ENCODE results near the gene CDC25C.

CDC25C gene

DNA sequence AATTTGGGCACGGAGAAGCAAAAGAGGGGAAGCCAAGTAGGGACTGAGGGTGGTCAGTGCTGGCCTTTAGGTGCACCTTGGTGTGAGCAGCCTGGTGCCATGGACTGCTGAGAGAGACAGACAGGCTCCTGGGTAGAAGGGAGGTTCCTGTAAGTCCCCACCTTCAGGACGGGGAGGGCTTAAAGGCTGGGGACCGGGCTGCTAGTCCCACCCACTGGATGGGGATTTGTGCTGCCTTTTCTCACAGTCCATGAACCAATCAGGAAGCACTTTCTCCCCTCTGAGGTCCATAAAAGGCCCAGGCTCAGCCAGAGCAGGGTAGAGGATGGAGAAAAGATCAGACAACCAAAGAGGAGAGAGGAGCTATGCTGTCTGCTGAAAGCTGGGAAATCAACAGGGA, 15.2 kb downstream of the CDC25C start:
- Histone ChIP-seq H3K36me3 (ENCODE audit: control insufficient read depth, insufficient read depth, low read length) (peaks cover 8% of the 10 kb centered on the region), H3K4me3 (replicated peaks; ENCODE audit: low read depth, low read length) (no peak overlapping the region), H3K27me3 (replicated peaks; ENCODE audit: control insufficient read depth, insufficient read depth, low read length) (no peaks in the 10 kb centered on the region)
- TF ChIP-seq CTCF (IDR thresholded peaks at IDR 0.05; ENCODE audit: insufficient read depth, low read length, poor library complexity, severe bottlenecking): no peak
- DNase-seq (ENCODE audit: extremely low read depth, insufficient read length): no peak

DNA sequence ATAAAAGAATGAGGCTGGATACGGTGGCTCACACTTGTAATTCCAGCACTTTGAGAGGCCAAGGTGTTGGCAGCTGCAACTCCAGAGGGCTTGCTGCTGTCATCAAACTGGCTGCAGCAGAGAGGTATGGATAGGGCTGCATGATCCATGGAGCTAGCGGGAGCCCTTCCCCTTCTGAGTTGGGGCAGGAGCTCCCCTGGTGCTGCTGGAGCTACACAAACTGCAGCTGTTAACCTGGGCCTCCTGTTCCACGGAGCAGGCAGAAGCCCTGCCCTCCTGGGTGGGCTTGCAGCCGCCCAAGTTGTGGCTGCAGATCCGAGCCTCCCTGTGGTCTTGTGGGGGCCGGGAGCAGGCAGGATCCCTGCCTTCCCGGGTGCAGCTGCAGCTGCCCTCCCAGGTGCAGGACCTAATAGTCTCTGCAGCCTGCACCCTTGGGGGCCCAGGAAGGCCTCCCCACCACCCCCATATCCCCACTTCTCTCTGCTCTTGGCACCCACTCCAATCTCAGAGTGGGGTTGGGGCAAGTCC, 15.8 kb downstream of the CDC25C start:
- no peaks in the 10 kb centered on the region for H3K27me3 ChIP-seq (replicated peaks; ENCODE audit: control insufficient read depth, insufficient read depth, low read length)
- no peak for DNase-seq (ENCODE audit: extremely low read depth, insufficient read length)
- peaks cover 8% of the 10 kb centered on the region for H3K36me3 ChIP-seq (ENCODE audit: control insufficient read depth, insufficient read depth, low read length)
- no peak for TF ChIP-seq CTCF (IDR thresholded peaks at IDR 0.05; ENCODE audit: insufficient read depth, low read length, poor library complexity, severe bottlenecking)
- H3K4me3 ChIP-seq (replicated peaks; ENCODE audit: low read depth, low read length): no peak overlapping the region

DNA sequence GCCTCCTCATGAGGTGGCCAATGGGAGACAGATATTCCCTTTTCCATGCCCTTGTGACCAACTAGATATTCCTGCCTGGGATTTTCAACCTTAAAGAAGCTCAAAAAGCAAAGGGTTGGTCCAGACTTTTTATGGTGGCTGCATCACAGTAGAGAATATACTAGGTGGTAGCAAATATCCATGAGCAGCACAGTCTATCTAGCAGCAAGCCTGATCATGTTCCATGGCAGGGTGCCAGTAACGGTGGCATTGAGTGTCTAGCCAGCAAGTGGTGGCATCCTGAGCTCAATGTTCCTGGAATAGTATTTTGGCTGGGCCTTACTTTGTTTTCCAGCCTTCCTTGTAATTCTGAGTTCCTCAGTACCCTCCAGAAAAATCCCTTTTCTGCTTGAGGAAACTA, 25.8 kb downstream of the CDC25C start:
- no peak overlapping the region for H3K4me3 ChIP-seq (replicated peaks; ENCODE audit: low read depth, low read length)
- no peaks in the 10 kb centered on the region for H3K36me3 ChIP-seq (ENCODE audit: control insufficient read depth, insufficient read depth, low read length)
- no peak for DNase-seq (ENCODE audit: extremely low read depth, insufficient read length)
- H3K27me3 ChIP-seq (replicated peaks; ENCODE audit: control insufficient read depth, insufficient read depth, low read length): no peaks in the 10 kb centered on the region
- TF ChIP-seq CTCF (IDR thresholded peaks at IDR 0.05; ENCODE audit: insufficient read depth, low read length, poor library complexity, severe bottlenecking): no peak

GRCh38 chr5:138303372-138303771, 28.2 kb downstream of the CDC25C start:
- Histone ChIP-seq H3K4me3 (replicated peaks; ENCODE audit: low read depth, low read length) (no peak overlapping the region), H3K36me3 (ENCODE audit: control insufficient read depth, insufficient read depth, low read length) (no peaks in the 10 kb centered on the region), H3K27me3 (replicated peaks; ENCODE audit: control insufficient read depth, insufficient read depth, low read length) (no peaks in the 10 kb centered on the region)
- DNase-seq (ENCODE audit: extremely low read depth, insufficient read length): no peak
- TF ChIP-seq CTCF (IDR thresholded peaks at IDR 0.05; ENCODE audit: insufficient read depth, low read length, poor library complexity, severe bottlenecking): no peak

DNA sequence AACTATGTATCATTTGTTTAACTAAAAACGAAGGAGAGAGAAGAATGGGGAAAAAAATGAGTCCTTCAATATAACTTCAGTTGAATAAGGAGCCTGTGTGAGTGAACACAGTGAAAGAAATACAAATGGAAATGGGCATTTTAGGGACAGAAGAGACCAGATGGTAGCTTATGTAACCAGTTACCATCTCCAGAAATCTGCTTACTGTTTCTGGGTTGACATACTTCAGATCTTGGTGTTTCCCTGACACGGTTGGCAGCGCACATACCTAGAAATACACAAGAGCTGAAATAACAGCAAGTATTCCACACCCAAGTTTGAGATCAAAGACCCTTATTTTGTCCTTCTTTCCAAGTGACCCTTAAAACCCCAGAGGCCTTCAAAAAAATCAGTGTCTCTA, 42.3 kb downstream of the CDC25C start:
- Histone ChIP-seq H3K4me3 (replicated peaks; ENCODE audit: low read depth, low read length) (no peak overlapping the region), H3K27me3 (replicated peaks; ENCODE audit: control insufficient read depth, insufficient read depth, low read length) (no peaks in the 10 kb centered on the region), H3K36me3 (ENCODE audit: control insufficient read depth, insufficient read depth, low read length) (peaks cover 3% of the 10 kb centered on the region)
- TF ChIP-seq CTCF (IDR thresholded peaks at IDR 0.05; ENCODE audit: insufficient read depth, low read length, poor library complexity, severe bottlenecking): no peak
- DNase-seq (ENCODE audit: extremely low read depth, insufficient read length): no peak

DNA sequence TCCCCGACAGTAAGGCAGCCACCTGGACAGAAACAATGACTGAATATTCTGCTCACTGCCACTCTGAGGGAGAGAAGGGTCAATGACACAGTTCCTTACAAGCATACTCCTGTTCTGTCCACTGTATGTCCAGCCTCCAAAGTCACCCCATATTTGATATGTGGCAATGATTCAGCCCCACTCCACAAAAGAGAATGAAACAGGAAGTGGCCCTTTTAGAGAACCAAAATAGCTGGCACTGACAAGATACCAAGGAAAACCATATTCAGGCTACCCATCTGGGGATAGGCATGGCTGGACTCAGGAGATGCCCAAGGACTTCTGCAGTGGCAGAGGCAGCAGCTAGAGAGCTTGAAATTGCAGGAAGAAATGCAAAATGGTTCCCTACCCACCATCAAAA, 44.4 kb downstream of the CDC25C start:
- no peak for DNase-seq (ENCODE audit: extremely low read depth, insufficient read length)
- Histone ChIP-seq H3K4me3 (replicated peaks; ENCODE audit: low read depth, low read length) (no peak overlapping the region), H3K36me3 (ENCODE audit: control insufficient read depth, insufficient read depth, low read length) (peaks cover 3% of the 10 kb centered on the region), H3K27me3 (replicated peaks; ENCODE audit: control insufficient read depth, insufficient read depth, low read length) (no peaks in the 10 kb centered on the region)
- no peak for TF ChIP-seq CTCF (IDR thresholded peaks at IDR 0.05; ENCODE audit: insufficient read depth, low read length, poor library complexity, severe bottlenecking)
